NCI-H2196 treated with DMSO at 0.1 percent for 48 hours (cell line): ENCODE measurements around the gene TMEM178B.

Experiments
- DNase-seq: peaks from one replicate; lab custom pipeline; 2025; ENCODE audit not compliant: unreplicated experiment; lab: John Stamatoyannopoulos, UW

Gene TMEM178B

DNA sequence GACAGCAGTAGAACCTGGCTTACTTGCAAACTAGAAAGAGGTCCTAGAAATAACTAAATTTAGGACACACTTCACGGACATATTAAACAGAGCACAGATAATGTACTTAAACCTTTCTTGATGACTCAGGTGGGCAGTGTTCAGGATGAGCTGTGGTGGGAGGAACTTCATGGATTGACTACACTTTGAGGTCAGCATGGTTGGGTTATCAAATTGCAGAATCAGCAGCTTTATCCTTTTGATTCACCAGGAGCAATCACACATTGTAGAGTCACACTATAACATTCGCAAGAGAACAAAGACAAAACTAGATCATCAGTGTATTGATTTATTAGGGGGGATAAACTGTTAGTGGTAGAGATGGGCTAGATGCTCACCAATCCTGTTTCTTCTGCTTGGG is 438.7 kb downstream of the TMEM178B start:
- no peak for DNase-seq

DNA sequence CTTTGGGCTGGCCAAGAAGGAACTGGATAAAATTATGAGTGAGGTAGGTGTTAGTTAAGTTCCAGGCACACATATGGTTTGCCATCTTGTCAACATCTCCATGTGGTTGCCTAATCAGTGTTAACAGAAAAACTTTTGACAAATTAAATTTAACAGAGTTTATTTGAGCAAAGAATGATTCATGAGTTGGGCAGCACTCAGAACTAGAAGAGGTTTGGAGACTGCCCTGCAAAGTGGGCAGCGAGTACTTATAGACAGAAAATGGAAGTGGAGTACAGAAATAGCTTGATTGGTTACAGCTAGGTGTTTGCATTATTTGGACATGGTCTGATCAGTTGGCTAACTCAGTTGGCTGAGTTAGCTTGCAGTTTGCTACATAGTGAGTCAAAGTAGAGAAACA is 439.9 kb downstream of the TMEM178B start:
- no peak for DNase-seq

DNA sequence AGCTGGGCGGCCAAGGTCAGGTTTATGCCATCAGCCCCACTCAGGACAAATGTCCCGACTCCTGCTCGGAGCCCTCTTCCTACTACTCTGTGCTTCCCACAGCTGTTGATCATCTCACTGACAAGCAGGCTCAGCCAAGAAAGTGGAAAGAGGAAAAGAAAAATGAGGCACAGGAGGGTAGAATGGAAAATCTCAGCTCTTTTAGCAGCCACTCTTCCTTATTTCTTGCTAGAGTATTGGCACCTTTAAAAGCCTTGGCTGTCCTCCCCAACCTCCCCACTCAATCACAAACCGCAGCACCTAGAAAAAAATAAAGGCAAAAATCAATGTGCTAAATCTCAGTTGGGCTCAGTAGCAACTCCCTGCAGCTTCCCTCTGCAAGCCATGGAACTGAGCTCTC is 442.1 kb downstream of the TMEM178B start:
- DNase-seq = no peak

DNA sequence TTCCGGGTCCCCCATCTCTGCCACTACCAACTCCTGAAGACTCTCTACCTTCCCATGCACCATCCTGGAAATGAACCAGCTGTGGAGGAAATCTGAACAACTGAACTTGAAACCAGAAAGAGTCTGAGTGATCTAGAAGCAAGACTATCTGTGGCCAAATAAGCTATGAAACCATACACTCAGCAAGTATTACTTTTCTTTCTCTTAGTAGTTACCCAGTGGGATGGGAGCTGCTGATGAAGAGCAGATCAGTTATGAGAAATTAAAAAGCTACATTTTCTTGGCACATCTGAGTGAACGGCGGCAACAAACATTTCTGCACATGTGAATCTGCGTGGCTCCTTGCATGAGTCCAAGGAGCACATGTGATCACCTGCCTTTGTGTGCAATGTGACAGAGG is 445.8 kb downstream of the TMEM178B start:
- no peak for DNase-seq

DNA sequence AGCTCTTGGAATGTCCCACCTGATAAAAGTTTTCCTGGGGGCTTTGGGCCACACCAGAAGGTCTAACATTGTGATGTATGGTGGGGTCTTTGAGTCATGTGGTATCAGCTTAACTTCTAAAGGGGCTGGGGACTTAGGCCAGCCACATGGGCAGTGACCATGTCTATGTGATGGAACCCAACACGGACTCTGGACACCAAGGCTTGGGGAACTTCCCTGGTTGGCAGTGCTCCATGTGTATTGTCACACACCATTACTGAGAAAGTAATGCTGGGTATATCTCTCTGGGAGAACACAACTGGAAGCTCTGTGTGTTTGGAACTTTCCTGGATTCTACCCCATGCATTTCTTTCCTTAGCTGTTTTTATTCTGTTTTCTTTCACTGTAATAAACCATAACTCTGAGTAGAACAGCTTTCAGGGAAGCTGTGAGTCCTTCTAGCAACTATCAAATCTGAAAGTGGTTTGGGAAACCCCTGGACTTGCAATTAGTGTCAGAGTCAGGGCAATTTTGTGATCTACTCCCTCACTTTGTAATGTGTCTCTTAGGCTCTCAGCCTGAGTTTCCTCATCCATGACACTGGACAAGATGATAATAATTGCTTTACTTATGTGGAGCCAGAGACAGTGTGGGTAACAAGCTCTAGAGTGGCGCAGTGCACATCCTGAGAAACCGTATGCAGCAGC is 448.9 kb downstream of the TMEM178B start:
- no peak for DNase-seq

DNA sequence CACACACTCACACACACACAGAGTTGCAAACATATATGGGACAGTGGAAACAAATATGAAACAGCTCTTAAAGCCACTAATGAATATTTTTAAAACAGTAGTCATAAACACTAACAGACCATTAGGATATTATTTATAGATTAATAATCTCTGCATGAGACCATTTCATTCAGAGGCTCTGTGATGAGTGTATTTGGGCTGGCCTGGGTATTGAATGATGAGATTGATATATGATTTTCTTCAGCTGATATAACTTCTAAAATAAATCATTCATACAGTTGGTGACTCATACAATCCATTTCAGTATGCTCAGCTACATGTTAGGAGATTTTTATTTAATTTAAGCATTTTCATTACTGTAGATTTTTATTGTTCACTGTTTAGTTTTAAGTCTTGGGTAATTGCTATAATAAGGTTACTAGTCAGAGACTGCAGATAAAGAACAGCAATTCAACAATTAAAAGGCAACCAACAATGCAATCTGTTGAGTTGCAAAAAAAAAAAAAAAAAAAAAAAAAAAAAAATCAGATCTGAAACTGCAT is 452.2 kb downstream of the TMEM178B start:
- no peak for DNase-seq

DNA sequence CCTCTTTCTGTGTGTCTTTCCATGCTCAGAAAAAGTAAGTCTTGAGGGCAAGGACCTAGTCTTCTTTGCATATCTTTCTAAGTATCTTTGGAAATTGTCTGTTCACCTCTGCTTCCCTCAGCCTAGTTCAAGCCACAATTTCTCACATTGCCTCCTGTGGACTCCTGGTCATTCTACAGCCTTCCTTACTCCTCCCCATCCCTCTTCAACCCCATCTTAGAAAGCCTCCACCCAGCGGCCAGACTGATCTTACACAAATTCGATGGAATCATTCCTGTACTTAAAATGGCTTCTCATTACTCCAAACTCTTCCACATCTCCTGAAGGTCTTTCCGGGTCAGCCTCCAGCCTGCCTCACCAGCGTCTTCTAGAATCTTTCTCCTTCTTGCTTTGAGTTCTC is 453.2 kb downstream of the TMEM178B start:
- DNase-seq = no peak

DNA sequence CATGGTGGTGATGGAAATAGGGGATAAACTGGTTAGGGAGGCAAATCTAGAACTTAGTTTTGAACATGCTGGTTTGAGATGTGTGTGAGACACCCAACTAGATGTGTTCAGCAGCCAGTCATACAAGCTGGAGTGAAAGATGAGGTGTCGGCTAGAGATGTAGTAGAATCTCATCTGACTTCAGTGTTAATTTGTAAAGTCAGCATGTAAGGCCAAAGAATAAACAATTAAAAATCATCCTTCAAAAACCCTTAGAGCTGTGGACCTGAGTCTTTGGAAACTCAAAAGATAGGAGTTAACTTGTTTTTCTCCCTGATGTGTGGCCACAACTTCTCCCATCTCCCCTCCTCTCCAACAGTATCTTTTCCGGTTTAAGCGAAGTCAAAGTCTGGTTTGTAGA is 454.5 kb downstream of the TMEM178B start:
- DNase-seq = no peak
